B cell (primary cell): ENCODE data around the gene MACO1. TPM values are rescaled to one million over a fixed set of nuclear protein-coding genes. Genes with fewer than 3 reads are reported as not detected.

Experiments
- ATAC-seq: fragments of 200-7000 bp; cut with Tn5 transposase; one replicate; pipeline ENCODE4 v1.10.0; 2021; ENCODE audit warnings: low read depth, mild to moderate bottlenecking, moderate number of reproducible peaks, moderate library complexity
- CTCF ChIA-PET: fragments of 350-600 bp; sonication (Branson Sonifier 250); formaldehyde crosslinking; loops from one replicate; lab custom pipeline; 2021; ENCODE audit warnings: antibody characterized with exemption, inconsistent platforms; lab: Charles Lee
- POLR2A ChIA-PET: fragments of 350-600 bp; sonication (Branson Sonifier 250); formaldehyde crosslinking; loops from one replicate; lab custom pipeline; 2021; ENCODE audit warnings: antibody characterized with exemption; lab: Charles Lee
- DNase-seq: peaks from one replicate; pipeline ENCODE4 v3.0.0; 2013
- H2AFZ ChIP-seq: 2 replicates; pipeline ENCODE4 v1.6.1; 2012; ENCODE audit warnings: mild to moderate bottlenecking, low read depth, low read length; ENCODE audit not compliant: insufficient read depth, poor library complexity, severe bottlenecking
- H3K27ac ChIP-seq, 2 donors: 1 replicate in 1 of 2; 2 replicates in 1 of 2; pipeline ENCODE4 v1.5.1; 2012 to 2013; ENCODE audit warnings: low read length in 2 of 2, mild to moderate bottlenecking in 2 of 2, moderate library complexity in 1 of 2
- H3K27me3 ChIP-seq, 4 experiments: fragments of 200-600 bp in 1 of 4; sonication (generic) in 1 of 4; replicated peaks in 1 of 4; 1 replicate in 2 of 4; 2 replicates in 2 of 4; pipeline versions ENCODE4 v1.6.1 to v1.7.0; 2013 to 2016; ENCODE audit warnings: low read length in 3 of 4, mild to moderate bottlenecking in 2 of 4, mixed read lengths in 1 of 4, moderate library complexity in 1 of 4; ENCODE audit not compliant: insufficient read depth in 4 of 4, control insufficient read depth in 3 of 4; ENCODE audit errors: control extremely low read depth in 1 of 4
- H3K36me3 ChIP-seq, 2 experiments: replicated peaks in 1 of 2; 1 replicate in 1 of 2; 2 replicates in 1 of 2; pipeline versions ENCODE4 v1.6.1 to v1.7.1; 2013; ENCODE audit warnings: low read length in 1 of 2; ENCODE audit not compliant: insufficient read depth in 2 of 2, control insufficient read depth in 1 of 2; ENCODE audit errors: control extremely low read depth in 1 of 2, extremely low read depth in 1 of 2
- H3K4me1 ChIP-seq, 2 donors: fragments of 200-600 bp in 1 of 2; sonication (generic) in 1 of 2; 1 replicate in 1 of 2; 2 replicates in 1 of 2; pipeline versions ENCODE4 v1.5.1 to v1.6.1; 2013 to 2017; ENCODE audit warnings: low read length in 2 of 2; ENCODE audit not compliant: control insufficient read depth in 2 of 2, insufficient read depth in 2 of 2
- H3K4me2 ChIP-seq: replicated peaks from 2 replicates; pipeline ENCODE3; 2012; ENCODE audit warnings: mild to moderate bottlenecking, low read depth, low read length; ENCODE audit not compliant: poor library complexity, severe bottlenecking
- H3K4me3 ChIP-seq, 5 experiments: fragments of 200-600 bp in 1 of 5; sonication (generic) in 1 of 5; 1 replicate in 3 of 5; 2 replicates in 2 of 5; pipeline versions ENCODE4 v1.5.1 to v1.7.0; 2011 to 2016; ENCODE audit warnings: low read length in 4 of 5, mild to moderate bottlenecking in 4 of 5, low read depth in 2 of 5, control low read depth in 1 of 5, moderate library complexity in 1 of 5; ENCODE audit not compliant: insufficient read depth in 1 of 5; ENCODE audit errors: control extremely low read depth in 1 of 5, extremely low read depth in 1 of 5
- H3K79me2 ChIP-seq: fragments of 200-600 bp; sonication (generic); one replicate; pipeline ENCODE4 v1.6.0; 2016; ENCODE audit warnings: low read length; ENCODE audit not compliant: control insufficient read depth, insufficient read depth
- H3K9ac ChIP-seq: fragments of 200-600 bp; sonication (generic); 2 replicates; pipeline ENCODE4 v1.6.1; 2017; ENCODE audit warnings: mild to moderate bottlenecking, low read length, moderate library complexity
- H3K9me3 ChIP-seq, 3 donors: one replicate each; pipeline versions ENCODE4 v1.6.1 to v1.7.1; 2013; ENCODE audit warnings: low read length in 2 of 3; ENCODE audit not compliant: control insufficient read depth in 2 of 3, insufficient read depth in 1 of 3; ENCODE audit errors: control extremely low read depth in 1 of 3
- H4K20me1 ChIP-seq: 2 replicates; pipeline ENCODE4 v1.6.0; 2012; ENCODE audit warnings: mild to moderate bottlenecking, low read length; ENCODE audit not compliant: insufficient read depth, control insufficient read depth, poor library complexity, severe bottlenecking
- H3K27ac Mint-ChIP-seq: one replicate; pipeline ENCODE4 v1.8.0; 2021; ENCODE audit warnings: mixed read lengths
- H3K27me3 Mint-ChIP-seq: one replicate; pipeline ENCODE4 v1.8.0; 2021; ENCODE audit warnings: mixed read lengths
- H3K4me1 Mint-ChIP-seq: one replicate; pipeline ENCODE4 v1.8.0; 2021; ENCODE audit warnings: mixed read lengths
- H3K4me3 Mint-ChIP-seq: one replicate; pipeline ENCODE4 v1.8.0; 2021; ENCODE audit warnings: mixed read lengths
- H3K9me3 Mint-ChIP-seq: one replicate; pipeline ENCODE4 v1.8.0; 2022; ENCODE audit warnings: mixed read lengths; ENCODE audit not compliant: insufficient read depth
- EZH2 ChIP-seq: IDR thresholded peaks from 2 replicates; pipeline ENCODE4 v1.6.1; 2012; ENCODE audit warnings: borderline replicate concordance, low read depth, mild to moderate bottlenecking, moderate library complexity, low read length; ENCODE audit not compliant: insufficient read depth, poor library complexity, severe bottlenecking
- WGBS: methylation state at CpG from one replicate; pipeline ENCODE4 v1.1.5; 2013; ENCODE audit warnings: missing lambda C conversion rate; ENCODE audit not compliant: insufficient coverage; 5-methylcytosine and 5-hydroxymethylcytosine counted together
- intact Hi-C: fragments of 100-400 bp; cut with micrococcal nuclease; formaldehyde crosslinking; loops from one replicate; pipeline ENCODE4 v1.10.0; 2022
- polyA plus RNA-seq: library from polyadenylated mRNA; depleted of rRNA; stranded (reverse); fragments of >200 nt; gene quantifications from 2 replicates; pipeline ENCODE4 v1.2.3, GENCODE V29; 2012
- total RNA-seq, 2 donors: library from RNA; stranded (reverse); fragments of 120-200 nt in 1 of 2; gene quantifications; 1 replicate in 1 of 2; 2 replicates in 1 of 2; pipeline versions ENCODE4 v1.2.3 to v1.2.4, GENCODE V29; 2013 to 2022
- TF ChIP-seq, protein P1 (sequence below): fragments of 200-600 bp; IDR thresholded peaks from one replicate; pipeline ENCODE4 v1.8.0; 2022; ENCODE audit warnings: antibody characterized with exemption, mild to moderate bottlenecking

MACO1 gene
- total and polyA plus RNA-seq, 2 donors (not counting 1 experiment from before 2014, with no cell fraction given), result 4.9 to 21.2 TPM

DNA sequence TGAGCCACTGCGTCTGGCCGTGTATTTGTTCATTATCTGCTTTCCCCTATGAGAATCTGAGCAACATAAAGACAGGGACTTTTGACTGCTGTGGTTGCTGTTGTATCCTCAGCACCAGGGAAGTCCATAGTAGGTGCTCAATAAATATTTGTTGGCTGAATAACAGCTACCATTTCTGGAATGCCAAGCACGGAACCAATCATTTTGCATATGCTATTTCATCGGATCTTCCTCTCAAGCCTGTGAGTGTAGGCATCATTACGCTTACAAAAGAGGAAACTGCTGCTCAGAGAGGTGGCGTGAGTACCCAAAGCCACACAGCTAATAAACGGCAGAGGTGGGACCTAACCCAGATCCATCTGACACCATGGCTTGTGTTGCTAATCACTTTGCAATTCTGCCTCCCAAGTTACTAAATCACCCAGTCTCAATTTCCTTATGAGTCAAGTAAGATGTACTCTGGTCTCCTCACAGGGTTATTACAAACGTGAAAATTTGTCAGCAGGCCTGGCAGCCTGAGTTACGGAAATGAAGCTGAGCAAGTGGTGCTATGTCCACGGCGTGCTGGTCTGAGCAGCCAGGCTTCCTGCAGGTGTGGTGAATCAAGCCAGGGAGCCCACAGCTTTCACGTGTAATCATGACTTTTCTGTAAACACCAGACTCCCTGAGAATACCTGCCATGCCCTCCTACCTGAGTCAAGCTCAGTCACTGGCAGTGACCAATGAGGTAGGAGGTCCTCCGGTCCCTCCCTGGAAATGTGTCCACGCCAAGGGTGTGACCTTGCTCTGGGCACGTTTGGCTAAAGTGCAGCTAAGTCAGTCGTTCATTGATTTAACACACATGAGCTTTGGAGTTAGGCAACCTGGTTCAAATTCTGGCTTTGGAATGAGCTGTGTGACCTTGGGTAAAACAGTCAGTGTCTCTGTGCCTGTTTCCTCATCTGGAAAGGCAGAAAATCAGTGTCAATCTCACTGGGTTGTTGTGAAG lies 5.3 kb upstream of the MACO1 start:
- no peaks in the 10 kb centered on the region for H4K20me1 ChIP-seq
- H3K9ac ChIP-seq, result no peak overlapping the region
- ChIA-PET POLR2A (interaction anchor here (0.6 kb wide), 1 partner anchor 585 kb away, joined by 3 read pairs; no protein-coding TSS in a partner anchor), CTCF (no interaction called here)
- 88% methylated on average over 14 of the region's 16 CpGs for WGBS
- no peak overlapping the region for H3K4me3 ChIP-seq
- no peaks in the 10 kb centered on the region for H3K9me3 ChIP-seq
- DNase-seq (no peak), ATAC-seq (no peak)
- no peak overlapping the region for H2AFZ ChIP-seq
- H3K9me3 Mint-ChIP-seq, result no peaks in the 10 kb centered on the region
- H3K27ac ChIP-seq, result no peak overlapping the region
- TF ChIP-seq EZH2, result no peak
- TF ChIP-seq, protein P1, sequence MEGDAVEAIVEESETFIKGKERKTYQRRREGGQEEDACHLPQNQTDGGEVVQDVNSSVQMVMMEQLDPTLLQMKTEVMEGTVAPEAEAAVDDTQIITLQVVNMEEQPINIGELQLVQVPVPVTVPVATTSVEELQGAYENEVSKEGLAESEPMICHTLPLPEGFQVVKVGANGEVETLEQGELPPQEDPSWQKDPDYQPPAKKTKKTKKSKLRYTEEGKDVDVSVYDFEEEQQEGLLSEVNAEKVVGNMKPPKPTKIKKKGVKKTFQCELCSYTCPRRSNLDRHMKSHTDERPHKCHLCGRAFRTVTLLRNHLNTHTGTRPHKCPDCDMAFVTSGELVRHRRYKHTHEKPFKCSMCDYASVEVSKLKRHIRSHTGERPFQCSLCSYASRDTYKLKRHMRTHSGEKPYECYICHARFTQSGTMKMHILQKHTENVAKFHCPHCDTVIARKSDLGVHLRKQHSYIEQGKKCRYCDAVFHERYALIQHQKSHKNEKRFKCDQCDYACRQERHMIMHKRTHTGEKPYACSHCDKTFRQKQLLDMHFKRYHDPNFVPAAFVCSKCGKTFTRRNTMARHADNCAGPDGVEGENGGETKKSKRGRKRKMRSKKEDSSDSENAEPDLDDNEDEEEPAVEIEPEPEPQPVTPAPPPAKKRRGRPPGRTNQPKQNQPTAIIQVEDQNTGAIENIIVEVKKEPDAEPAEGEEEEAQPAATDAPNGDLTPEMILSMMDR, result no peak
- H3K36me3 ChIP-seq, result no peaks in the 10 kb centered on the region
- H3K79me2 ChIP-seq, result no peaks in the 10 kb centered on the region
- H3K4me1 ChIP-seq, result no peaks in the 10 kb centered on the region
- H3K4me1 Mint-ChIP-seq, result no peaks in the 10 kb centered on the region
- H3K27ac Mint-ChIP-seq, result no peak overlapping the region
- H3K27me3 Mint-ChIP-seq, result peaks cover 3% of the 10 kb centered on the region
- intact Hi-C loops, result no loop called here
- no peaks in the 10 kb centered on the region for H3K27me3 ChIP-seq
- no peak overlapping the region for H3K4me2 ChIP-seq
- H3K4me3 Mint-ChIP-seq, result no peak overlapping the region

DNA sequence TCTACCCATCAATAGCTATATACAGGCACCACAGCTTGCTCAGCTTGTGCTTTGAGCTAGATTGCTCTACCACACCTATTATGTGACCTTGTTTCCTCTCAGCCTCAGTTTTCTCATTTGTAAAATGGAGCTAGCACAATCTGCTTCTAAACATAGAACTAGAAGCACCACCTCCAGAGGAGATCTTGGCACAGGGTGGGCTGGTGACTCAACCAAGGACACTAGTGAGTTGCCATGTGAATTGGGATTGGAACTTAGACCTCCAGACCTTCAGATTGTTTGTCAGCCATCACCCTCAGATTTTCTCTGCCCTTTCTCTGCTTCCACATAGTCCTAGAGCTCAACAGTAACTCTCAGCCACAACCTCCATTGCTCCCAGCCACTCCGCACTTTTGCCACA lies 3.0 kb upstream of the MACO1 start:
- no peak for DNase-seq
- ChIA-PET CTCF (interaction anchor here (0.6 to 1.2 kb wide), 3 partner anchors 58 to 671 kb away, joined by 3 to 4 read pairs (median 3); no protein-coding TSS in a partner anchor), POLR2A (interaction anchor here (0.6 kb wide), 1 partner anchor 736 kb away, joined by 3 read pairs; no protein-coding TSS in a partner anchor)
- H3K27ac ChIP-seq, result no peak overlapping the region
- H3K9me3 ChIP-seq, result no peaks in the 10 kb centered on the region
- no peak overlapping the region for H3K9ac ChIP-seq
- H3K27me3 ChIP-seq, result no peaks in the 10 kb centered on the region
- no peak for TF ChIP-seq EZH2
- TF ChIP-seq, protein P1, result no peak
- no peak overlapping the region for H3K4me2 ChIP-seq
- no peak overlapping the region for H2AFZ ChIP-seq
- no peak overlapping the region for H3K4me3 Mint-ChIP-seq
- H3K4me3 ChIP-seq, result no peak overlapping the region
- H3K79me2 ChIP-seq, result peaks cover 13% of the 10 kb centered on the region
- peaks cover 9 to 12% of the 10 kb centered on the region in 2 donors for H3K4me1 ChIP-seq
- peak overlapping the region; percentile 21 for H3K27ac Mint-ChIP-seq
- H4K20me1 ChIP-seq, result no peaks in the 10 kb centered on the region
- H3K36me3 ChIP-seq, result no peaks in the 10 kb centered on the region
- ATAC-seq, result no peak
- H3K9me3 Mint-ChIP-seq, result no peaks in the 10 kb centered on the region
- intact Hi-C loops, result no loop called here
- H3K27me3 Mint-ChIP-seq, result no peaks in the 10 kb centered on the region
- 100% methylated on average over 1 of the region's 1 CpG for WGBS
- peaks cover 12% of the 10 kb centered on the region for H3K4me1 Mint-ChIP-seq
